Right ventricle myocardium superior (tissue), 1 donor: Measurements from ENCODE around the gene RBBP9. TPM values are rescaled to one million over a fixed set of nuclear protein-coding genes. Genes with fewer than 3 reads are reported as not detected.
A peak's percentile ranks its signal among the peaks of the same experiment; 100 is the strongest.
"Not testable (repeated sequence)": the region's sequence is repeated elsewhere in the genome, so short reads cannot be mapped to it uniquely, and the experiment has no call there.

ENCODE experiments used
- ATAC-seq: fragments of 200-7000 bp; cut with Tn5 transposase; one replicate; pipeline ENCODE4 v1.9.1; 2020; ENCODE audit warnings: mild to moderate bottlenecking; ENCODE audit not compliant: poor library complexity
- DNase-seq: peaks from one replicate; pipeline ENCODE4 v3.0.0-alpha.2; 2020
- intact Hi-C: fragments of 100-400 bp; cut with DNase I; formaldehyde crosslinking; loops from one replicate; pipeline ENCODE4 v1.11.2; 2022
- long read RNA-seq: library from polyadenylated mRNA; unstranded; transcript quantifications from one replicate; pipeline ENCODE4 v2.0.0, GENCODE V29; 2021
- total RNA-seq: library from RNA; stranded (reverse); fragmentation: NEBNext Ultra II Directional; extraction: Animal tissue kit (Norgen Biotek cat#: 25700); gene quantifications from one replicate; pipeline ENCODE4 v1.2.1, GENCODE V29; 2021
- donor health status: DM: no; HTN: yes; CAD: no; lungs with severe emphysema.

RBBP9 gene
- total RNA-seq, result 4.5 TPM
- long read RNA-seq, partial matches to known transcripts, result 0 of 5 reads
- long read RNA-seq, other reads (novel, unspliced or antisense), result 1 of 5 reads

GRCh38 chr20:18496740-18497592 lies at the start of gene RBBP9:
Gene RBBP9, minus strand, starts transcription at chr20:18497225. Its CDS starts 58 bp downstream, at chr20:18497167.
- peak; percentile 100 for ATAC-seq
- intact Hi-C loops, result no loop called here
- peak; percentile 94 for DNase-seq

- ATAC-seq (no peak), DNase-seq (no peak)
- intact Hi-C loops, result no loop called here
These were observed 48.5 kb upstream of the RBBP9 start for GRCh38 chr20:18545566-18545965.

GRCh38 chr20:18543932-18544331 lies 46.9 kb upstream of the RBBP9 start:
- intact Hi-C loops, result no loop called here
- DNase-seq (peak; percentile 46), ATAC-seq (peak; percentile 58)

- ATAC-seq, result no peak
- intact Hi-C loops, result no loop called here
- DNase-seq, result no peak
These were observed 46.2 kb upstream of the RBBP9 start for GRCh38 chr20:18543216-18543615.

GRCh38 chr20:18541741-18542140 lies 44.7 kb upstream of the RBBP9 start:
- ATAC-seq, result no peak
- intact Hi-C loops, result no loop called here

DNA sequence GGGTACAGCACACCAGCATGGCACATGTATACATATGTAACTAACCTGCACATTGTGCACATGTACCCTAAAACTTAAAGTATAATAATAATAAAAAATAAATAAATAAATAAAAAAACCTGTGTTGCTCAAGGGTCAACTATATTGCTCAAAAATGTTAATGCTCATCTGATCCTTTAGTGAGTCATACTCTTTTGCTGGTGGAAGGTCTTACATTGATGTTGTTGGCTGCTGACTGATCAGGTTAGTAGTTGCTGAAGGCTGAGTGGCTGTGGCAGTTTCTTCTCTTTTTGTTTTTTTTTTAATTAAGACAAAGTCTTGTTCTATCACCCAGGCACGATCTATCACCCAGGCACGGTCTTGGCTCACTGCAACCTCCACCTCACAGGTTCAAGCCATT lies 40.6 kb upstream of the RBBP9 start:
- intact Hi-C loops, result no loop called here
- no peak for ATAC-seq
- DNase-seq, result no peak

More at GRCh38 chr20:18541741-18542140, 44.7 kb upstream of the RBBP9 start:
- DNase-seq, result no peak

DNA sequence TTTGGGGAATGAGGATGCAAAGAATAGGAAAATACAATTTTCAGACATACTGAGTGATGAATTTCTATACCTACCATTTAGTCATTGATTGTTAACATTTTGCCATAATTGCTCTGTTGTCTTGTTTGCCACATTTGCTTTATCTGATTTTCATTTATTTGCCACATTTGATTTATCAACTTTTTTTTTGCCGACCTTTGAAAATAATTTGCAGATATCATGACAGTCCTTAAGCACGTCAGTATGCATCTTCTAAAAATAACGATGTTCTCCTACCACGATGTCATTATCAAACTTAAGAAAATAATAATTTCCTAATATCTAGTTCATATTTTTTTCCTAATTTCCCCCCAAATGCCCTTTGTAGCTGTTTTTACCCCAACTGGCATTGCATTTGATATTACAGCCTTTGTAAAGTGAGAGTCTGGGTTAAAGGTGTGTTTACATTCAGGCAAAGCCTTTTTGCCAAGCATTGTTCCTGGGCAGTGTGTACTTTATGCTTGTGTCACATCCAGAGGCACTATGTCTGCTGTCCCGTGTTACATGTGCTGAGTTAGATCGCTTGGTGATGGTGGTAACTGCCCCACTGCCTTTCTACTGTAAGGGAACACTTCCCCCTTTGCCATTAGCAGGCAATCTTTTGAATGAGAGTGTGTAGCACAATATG lies 37.1 kb upstream of the RBBP9 start:
- no peak for DNase-seq
- no peak for ATAC-seq
- intact Hi-C loops, result no loop called here

DNA sequence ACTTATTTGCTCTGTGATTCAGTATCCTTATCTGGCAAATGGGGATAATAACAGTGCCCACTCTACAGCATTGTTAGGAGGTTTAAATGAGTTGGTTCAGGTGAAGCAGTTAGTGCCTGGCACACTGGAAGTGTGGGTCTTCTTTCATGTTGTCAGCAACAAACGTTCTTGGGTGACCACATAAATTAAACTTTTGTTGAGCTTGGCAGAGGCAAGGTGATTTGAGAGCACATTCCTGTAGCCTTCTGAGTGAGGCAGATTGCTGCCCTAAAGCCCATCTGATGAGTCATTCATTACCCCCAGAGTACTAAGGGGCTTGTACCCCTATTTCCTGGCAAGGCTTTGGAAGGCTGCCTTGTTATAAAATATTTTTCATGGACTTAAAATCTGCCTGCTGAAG lies 36.5 kb upstream of the RBBP9 start:
- intact Hi-C loops, result no loop called here
- ATAC-seq (no peak), DNase-seq (no peak)

- intact Hi-C loops, result no loop called here
- ATAC-seq, result no peak
These were observed 35.6 kb upstream of the RBBP9 start for GRCh38 chr20:18532626-18533025.

DNA sequence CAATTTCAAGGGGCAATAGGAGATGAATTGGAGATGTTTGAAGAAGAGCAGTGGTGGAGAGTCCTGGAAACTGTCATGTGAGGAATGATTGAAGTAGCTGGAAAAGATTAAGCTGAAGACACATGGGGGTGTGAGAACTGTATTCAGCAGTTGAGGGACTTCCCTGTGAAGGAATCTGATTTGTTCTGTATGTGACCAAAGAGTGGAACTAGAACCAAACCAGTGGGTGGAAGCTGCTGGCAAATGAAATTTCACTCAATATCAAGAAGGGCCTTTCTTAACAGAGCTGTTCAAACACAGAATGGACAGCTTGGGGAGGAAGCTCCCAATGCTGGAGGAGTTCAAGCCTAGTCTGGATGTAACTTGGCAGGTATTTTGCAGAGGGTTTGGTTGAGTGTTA lies 32.0 kb upstream of the RBBP9 start:
- ATAC-seq, result no peak
- DNase-seq, result no peak
- intact Hi-C loops, result no loop called here

More at GRCh38 chr20:18532626-18533025, 35.6 kb upstream of the RBBP9 start:
- no peak for DNase-seq

DNA sequence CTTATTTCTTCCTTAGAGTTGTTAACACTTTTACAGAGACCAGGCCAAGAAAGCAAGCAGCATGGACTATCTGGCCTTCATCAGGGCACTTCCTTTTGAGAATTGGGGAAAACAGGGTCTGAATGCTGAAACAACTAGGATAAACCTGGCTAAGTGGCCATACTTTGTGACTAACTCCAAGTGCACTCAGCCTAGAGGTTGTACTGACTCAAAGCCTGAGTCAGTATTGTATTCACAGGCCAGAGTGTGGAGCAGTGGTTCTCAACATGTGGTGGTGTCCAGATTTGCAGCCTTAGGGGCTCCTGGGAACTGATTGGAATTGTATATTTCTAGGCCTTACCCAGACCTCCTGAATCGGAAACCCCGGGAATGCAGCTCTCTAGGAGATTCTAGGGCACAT lies 30.8 kb upstream of the RBBP9 start:
- intact Hi-C loops, result no loop called here
- DNase-seq, result no peak
- ATAC-seq, result no peak

GRCh38 chr20:18527339-18527738 lies 30.3 kb upstream of the RBBP9 start:
- intact Hi-C loops, result no loop called here
- ATAC-seq, result no peak
- no peak for DNase-seq

DNA sequence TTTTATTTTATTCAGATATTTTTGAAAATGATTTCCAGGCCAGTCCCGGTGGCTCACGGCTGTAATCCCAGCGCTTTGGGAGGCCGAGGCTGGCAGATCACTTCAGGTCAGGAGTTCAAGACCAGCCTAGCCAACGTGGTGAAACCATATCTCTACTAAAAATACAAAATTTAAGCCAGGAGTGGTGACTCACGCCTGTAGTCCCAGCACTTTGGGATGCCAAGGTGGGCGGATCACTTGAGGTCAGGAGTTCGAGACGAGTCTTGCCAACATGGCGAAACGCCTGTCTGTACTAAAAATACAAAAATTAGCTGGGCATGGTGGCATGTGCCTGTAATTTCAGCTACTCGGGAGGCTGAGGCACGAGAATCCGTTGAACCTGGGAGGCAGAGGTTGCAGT lies 29.7 kb upstream of the RBBP9 start:
- ATAC-seq, DNase-seq, intact Hi-C loops: not testable (repeated sequence)

- intact Hi-C loops, result no loop called here
- DNase-seq (no peak), ATAC-seq (no peak)
These were observed 27.6 kb upstream of the RBBP9 start for GRCh38 chr20:18524646-18525045.

GRCh38 chr20:18523066-18523465 lies 26.0 kb upstream of the RBBP9 start:
- DNase-seq, result no peak
- intact Hi-C loops, result no loop called here
- ATAC-seq, result no peak

DNA sequence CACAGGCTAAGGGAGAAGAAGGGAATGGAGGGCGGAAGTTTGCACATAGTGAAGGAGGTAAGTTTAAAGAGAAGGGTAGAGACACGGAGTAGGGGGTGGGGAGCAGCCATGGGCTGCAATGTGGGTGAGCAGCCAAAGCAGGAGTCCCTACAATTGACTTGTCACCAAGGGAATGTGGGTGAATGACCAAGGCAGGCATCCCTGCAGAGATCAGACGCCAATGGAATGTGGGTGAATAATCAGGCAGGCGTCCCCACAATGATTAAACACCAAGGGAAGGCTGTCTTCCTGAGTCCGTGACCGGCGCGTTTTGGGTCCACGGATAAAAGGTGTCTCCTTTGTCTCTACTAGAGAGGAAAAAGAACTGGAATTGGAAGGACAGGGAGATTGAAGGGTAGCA lies 25.0 kb upstream of the RBBP9 start:
- intact Hi-C loops, ATAC-seq, DNase-seq: not testable (repeated sequence)

GRCh38 chr20:18515973-18516372 lies 18.9 kb upstream of the RBBP9 start:
- intact Hi-C loops, result no loop called here
- DNase-seq, result no peak
- ATAC-seq, result no peak

- ATAC-seq (no peak), DNase-seq (no peak)
- intact Hi-C loops, result no loop called here
These were observed 17.1 kb upstream of the RBBP9 start for GRCh38 chr20:18514127-18514526.

GRCh38 chr20:18513208-18513607 lies 16.2 kb upstream of the RBBP9 start:
- no peak for DNase-seq
- ATAC-seq, result no peak
- intact Hi-C loops, result no loop called here

DNA sequence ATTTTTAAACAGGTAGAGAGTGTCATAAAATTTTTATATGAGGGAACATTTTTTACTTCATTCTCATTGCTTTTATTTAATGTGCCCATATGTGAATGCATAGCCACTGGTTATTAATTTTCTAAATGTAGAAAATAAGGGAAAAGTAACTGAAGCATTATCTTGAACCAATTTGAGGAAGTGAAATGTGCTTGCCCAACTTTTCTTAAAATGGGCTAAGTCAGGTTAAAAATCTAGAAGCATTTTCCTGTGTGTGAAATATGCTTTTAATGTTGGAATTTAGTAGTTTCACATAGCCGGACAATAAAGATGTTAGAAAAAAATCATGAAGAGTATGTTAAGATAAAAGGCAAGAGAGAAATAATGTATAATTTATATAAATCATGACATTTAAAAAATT lies 14.5 kb upstream of the RBBP9 start:
- intact Hi-C loops, result no loop called here
- no peak for ATAC-seq
- no peak for DNase-seq
